Calu3 (cell line): Measurements from ENCODE around the gene GINS1. TPM values are rescaled to one million over a fixed set of nuclear protein-coding genes. Genes with fewer than 3 reads are reported as not detected.

Experiments used
- BruUV-seq: library from RNA; stranded (reverse); fragments of 400-500 nt; replicated peaks from 2 replicates; lab custom pipeline; 2021; lab: Mats Ljungman, UMichigan
- CTCF ChIA-PET: fragments of 300-600 bp; sonication (Branson Sonifier 250); formaldehyde crosslinking; loops from one replicate; lab custom pipeline; 2022; ENCODE audit warnings: antibody characterized with exemption; lab: Charles Lee
- DNase-seq: peaks from one replicate; pipeline ENCODE4 v3.0.0; 2022
- H3K27ac Mint-ChIP-seq: one replicate; pipeline ENCODE4 v1.8.0; 2022; ENCODE audit warnings: mixed read lengths; ENCODE audit not compliant: unreplicated experiment
- H3K27me3 Mint-ChIP-seq: one replicate; pipeline ENCODE4 v1.8.0; 2022; ENCODE audit warnings: mixed read lengths; ENCODE audit not compliant: unreplicated experiment
- H3K36me3 Mint-ChIP-seq: one replicate; pipeline ENCODE4 v1.8.0; 2022; ENCODE audit warnings: mild to moderate bottlenecking, moderate library complexity, mixed read lengths; ENCODE audit not compliant: insufficient read depth, unreplicated experiment
- H3K4me1 Mint-ChIP-seq: one replicate; pipeline ENCODE4 v1.8.0; 2022; ENCODE audit warnings: mild to moderate bottlenecking, low read depth, mixed read lengths; ENCODE audit not compliant: unreplicated experiment
- H3K4me3 Mint-ChIP-seq: one replicate; pipeline ENCODE4 v1.8.0; 2022; ENCODE audit warnings: mild to moderate bottlenecking, low read depth, moderate library complexity, mixed read lengths; ENCODE audit not compliant: unreplicated experiment
- H3K9me3 Mint-ChIP-seq: one replicate; pipeline ENCODE4 v1.8.0; 2022; ENCODE audit warnings: low read depth, mixed read lengths; ENCODE audit not compliant: unreplicated experiment
- intact Hi-C: fragments of 100-400 bp; cut with micrococcal nuclease; formaldehyde crosslinking; loops from one replicate; pipeline ENCODE4 v1.10.0; 2022; ENCODE audit not compliant: unreplicated experiment
- total RNA-seq: library from RNA; stranded (reverse); gene quantifications from 2 replicates; pipeline ENCODE4 v1.2.3, GENCODE V29; 2022
- TF ChIP-seq, protein P1 (sequence below): fragments of 200-600 bp; IDR thresholded peaks from one replicate; pipeline ENCODE4 v1.8.0; 2022; ENCODE audit warnings: antibody characterized with exemption; ENCODE audit not compliant: unreplicated experiment

GINS1 gene
- total RNA-seq, 1 experiment from 2014 or later: 10.3 TPM

GRCh38 chr20:25487306-25487705 is 79.8 kb downstream of the GINS1 start:
- TF ChIP-seq, protein P1, sequence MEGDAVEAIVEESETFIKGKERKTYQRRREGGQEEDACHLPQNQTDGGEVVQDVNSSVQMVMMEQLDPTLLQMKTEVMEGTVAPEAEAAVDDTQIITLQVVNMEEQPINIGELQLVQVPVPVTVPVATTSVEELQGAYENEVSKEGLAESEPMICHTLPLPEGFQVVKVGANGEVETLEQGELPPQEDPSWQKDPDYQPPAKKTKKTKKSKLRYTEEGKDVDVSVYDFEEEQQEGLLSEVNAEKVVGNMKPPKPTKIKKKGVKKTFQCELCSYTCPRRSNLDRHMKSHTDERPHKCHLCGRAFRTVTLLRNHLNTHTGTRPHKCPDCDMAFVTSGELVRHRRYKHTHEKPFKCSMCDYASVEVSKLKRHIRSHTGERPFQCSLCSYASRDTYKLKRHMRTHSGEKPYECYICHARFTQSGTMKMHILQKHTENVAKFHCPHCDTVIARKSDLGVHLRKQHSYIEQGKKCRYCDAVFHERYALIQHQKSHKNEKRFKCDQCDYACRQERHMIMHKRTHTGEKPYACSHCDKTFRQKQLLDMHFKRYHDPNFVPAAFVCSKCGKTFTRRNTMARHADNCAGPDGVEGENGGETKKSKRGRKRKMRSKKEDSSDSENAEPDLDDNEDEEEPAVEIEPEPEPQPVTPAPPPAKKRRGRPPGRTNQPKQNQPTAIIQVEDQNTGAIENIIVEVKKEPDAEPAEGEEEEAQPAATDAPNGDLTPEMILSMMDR: no peak
- Mint-ChIP-seq H3K9me3 (no peaks in the 10 kb centered on the region), H3K4me3 (no peak overlapping the region), H3K36me3 (peaks cover 7% of the 10 kb centered on the region), H3K4me1 (no peaks in the 10 kb centered on the region), H3K27ac (no peak overlapping the region), H3K27me3 (no peaks in the 10 kb centered on the region)
- CTCF ChIA-PET: no interaction called here
- intact Hi-C loops: no loop called here
- BruUV-seq: no TSS peak
- no peak for DNase-seq

DNA sequence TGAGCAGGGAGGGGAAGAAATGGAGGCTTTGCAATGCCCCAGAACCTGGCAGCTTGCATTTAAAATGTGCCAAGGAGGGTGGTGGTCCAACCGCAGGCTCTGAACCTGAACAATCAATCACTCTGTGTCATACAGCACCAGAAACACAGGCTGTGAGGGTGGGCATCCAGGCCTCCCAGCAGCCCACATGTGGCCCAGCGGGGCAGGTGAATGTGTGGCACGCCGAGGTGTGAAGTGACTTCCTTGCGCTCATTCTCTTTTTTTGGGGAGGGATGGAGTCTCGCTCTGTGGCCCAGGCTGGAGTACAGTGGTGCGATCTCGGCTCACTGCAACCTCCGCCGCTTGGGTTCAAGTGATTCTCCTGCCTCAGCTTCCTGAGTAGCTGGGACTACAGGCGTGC is 80.5 kb downstream of the GINS1 start:
- TF ChIP-seq, protein P1: no peak
- H3K4me3 Mint-ChIP-seq: no peak overlapping the region
- BruUV-seq: no TSS peak
- H3K27ac Mint-ChIP-seq: no peak overlapping the region
- no peak for DNase-seq
- CTCF ChIA-PET: no interaction called here
- no peaks in the 10 kb centered on the region for H3K4me1 Mint-ChIP-seq
- intact Hi-C loops: no loop called here
- no peaks in the 10 kb centered on the region for H3K9me3 Mint-ChIP-seq
- H3K27me3 Mint-ChIP-seq: no peaks in the 10 kb centered on the region
- H3K36me3 Mint-ChIP-seq: peaks cover 7% of the 10 kb centered on the region

GRCh38 chr20:25489221-25489871 is 81.9 kb downstream of the GINS1 start:
- TF ChIP-seq, protein P1: no peak
- no peaks in the 10 kb centered on the region for H3K9me3 Mint-ChIP-seq
- no peak overlapping the region for H3K27ac Mint-ChIP-seq
- CTCF ChIA-PET: interaction anchor here (0.6 kb wide), 1 partner anchor 19 kb away, joined by 3 read pairs; no protein-coding TSS in a partner anchor
- H3K27me3 Mint-ChIP-seq: no peaks in the 10 kb centered on the region
- DNase-seq: no peak
- H3K4me1 Mint-ChIP-seq: no peaks in the 10 kb centered on the region
- BruUV-seq: no TSS peak
- H3K4me3 Mint-ChIP-seq: no peak overlapping the region
- intact Hi-C loops: no loop called here
- H3K36me3 Mint-ChIP-seq: peaks cover 4% of the 10 kb centered on the region

- Mint-ChIP-seq H3K27me3 (no peaks in the 10 kb centered on the region), H3K9me3 (no peaks in the 10 kb centered on the region), H3K27ac (no peak overlapping the region), H3K4me1 (no peaks in the 10 kb centered on the region), H3K36me3 (no peaks in the 10 kb centered on the region), H3K4me3 (no peak overlapping the region)
- DNase-seq: no peak
- CTCF ChIA-PET: no interaction called here
- TF ChIP-seq, protein P1: no peak
- intact Hi-C loops: no loop called here
- BruUV-seq: no TSS peak
Measured at GRCh38 chr20:25490656-25491445, 83.4 kb downstream of the GINS1 start.
